Tibial nerve (tissue), 3 donors: ENCODE data around the gene JOSD1.

Source experiments
- CTCF ChIP-seq, 5 experiments: fragments of 200-600 bp in 3 of 5; fragments of 450-650 bp in 2 of 5; sonication (generic) in 3 of 5; IDR thresholded peaks; one replicate each; pipeline ENCODE4 v1.5.1; 2016 to 2019; ENCODE audit warnings: antibody characterized with exemption in 5 of 5, mild to moderate bottlenecking in 3 of 5, moderate library complexity in 2 of 5
- POLR2A ChIP-seq, 2 donors: fragments of 450-650 bp; IDR thresholded peaks; one replicate each; pipeline ENCODE4 v1.6.1; 2017; ENCODE audit warnings: antibody characterized with exemption in 2 of 2, mild to moderate bottlenecking in 2 of 2, moderate library complexity in 2 of 2

GRCh38 chr22:38638216-38638615 is 62.5 kb downstream of the JOSD1 start:
- TF ChIP-seq CTCF (IDR thresholded peaks at IDR 0.05) = no peak
- no peak for TF ChIP-seq POLR2A (IDR thresholded peaks at IDR 0.05)
